ENCODE measurements around the gene RFK.

The RFK gene

GRCh38 chr9:76396144-76396543, 1.9 kb upstream of the RFK start:
- no peaks in the 10 kb centered on the region for H3K9me3 ChIP-seq (ENCODE audit: control insufficient read depth, low read length)
- no peaks in the 10 kb centered on the region for H3K79me2 ChIP-seq
- H3K4me2 ChIP-seq (ENCODE audit: low read length), result no peak overlapping the region
- no peak overlapping the region for H3K4me3 ChIP-seq (ENCODE audit: low read depth, low read length)
- H3K36me3 ChIP-seq (ENCODE audit: control insufficient read depth, insufficient read depth, low read length), result no peaks in the 10 kb centered on the region
- H3K9ac ChIP-seq, result no peak overlapping the region
- no peaks in the 10 kb centered on the region for H3K27me3 ChIP-seq (ENCODE audit: control insufficient read depth, insufficient read depth, low read length)
- no peak overlapping the region for H3K27ac ChIP-seq
- peaks cover 3% of the 10 kb centered on the region for H3K4me1 ChIP-seq
- TF ChIP-seq CTCF (IDR thresholded peaks at IDR 0.05), result no peak
- no peak overlapping the region for H2AFZ ChIP-seq

DNA sequence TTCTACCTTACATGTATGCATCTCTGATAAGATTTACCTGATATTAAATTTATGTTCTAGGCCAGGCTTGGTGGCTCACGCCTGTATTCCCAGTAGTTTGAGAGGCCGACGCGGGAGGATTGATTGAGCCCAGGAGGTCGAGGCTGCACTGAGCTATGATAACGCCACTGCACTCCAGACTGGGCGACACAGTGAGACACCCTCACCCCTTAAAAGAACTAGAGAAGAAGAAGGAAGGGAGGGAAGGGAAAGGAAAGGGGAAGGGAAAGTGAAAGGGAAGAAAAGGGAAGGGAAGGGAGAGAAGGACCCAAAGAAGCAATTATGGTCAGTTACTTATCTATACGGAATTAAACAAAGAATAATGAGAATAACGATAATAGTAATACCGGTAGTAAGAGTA, 1.2 kb upstream of the RFK start:
- Histone ChIP-seq H3K9ac (no peak overlapping the region), H3K27ac (peak overlapping the region; percentile 98), H3K36me3 (ENCODE audit: control insufficient read depth, insufficient read depth, low read length) (no peaks in the 10 kb centered on the region), H3K9me3 (ENCODE audit: control insufficient read depth, low read length) (no peaks in the 10 kb centered on the region), H3K4me1 (peaks cover 3% of the 10 kb centered on the region), H3K4me3 (ENCODE audit: low read depth, low read length) (peak overlapping the region; percentile 17), H3K79me2 (no peaks in the 10 kb centered on the region), H3K27me3 (ENCODE audit: control insufficient read depth, insufficient read depth, low read length) (no peaks in the 10 kb centered on the region), H2AFZ (peak overlapping the region; percentile 81), H3K4me2 (ENCODE audit: low read length) (peak overlapping the region; percentile 74)
- TF ChIP-seq CTCF (IDR thresholded peaks at IDR 0.05), result no peak

GRCh38 chr9:76394960-76395252, 680 bp upstream of the RFK start:
- peak overlapping the region; percentile 98 for H3K27ac ChIP-seq
- H3K9me3 ChIP-seq (ENCODE audit: control insufficient read depth, low read length), result no peaks in the 10 kb centered on the region
- H3K9ac ChIP-seq, result peak overlapping the region; percentile 38
- peak overlapping the region; percentile 74 for H3K4me2 ChIP-seq (ENCODE audit: low read length)
- H3K27me3 ChIP-seq (ENCODE audit: control insufficient read depth, insufficient read depth, low read length), result no peaks in the 10 kb centered on the region
- H3K79me2 ChIP-seq, result no peaks in the 10 kb centered on the region
- peak overlapping the region; percentile 81 for H2AFZ ChIP-seq
- peaks cover 3% of the 10 kb centered on the region for H3K4me1 ChIP-seq
- TF ChIP-seq CTCF (IDR thresholded peaks at IDR 0.05), result no peak
- no peaks in the 10 kb centered on the region for H3K36me3 ChIP-seq (ENCODE audit: control insufficient read depth, insufficient read depth, low read length)
- peak overlapping the region; percentile 88 for H3K4me3 ChIP-seq (ENCODE audit: low read depth, low read length)

GRCh38 chr9:76390656-76391055, 3.6 kb downstream of the RFK start:
- H3K36me3 ChIP-seq (ENCODE audit: control insufficient read depth, insufficient read depth, low read length), result no peaks in the 10 kb centered on the region
- H3K4me2 ChIP-seq (ENCODE audit: low read length), result no peak overlapping the region
- H3K79me2 ChIP-seq, result no peaks in the 10 kb centered on the region
- no peaks in the 10 kb centered on the region for H3K9me3 ChIP-seq (ENCODE audit: control insufficient read depth, low read length)
- no peak overlapping the region for H2AFZ ChIP-seq
- H3K27me3 ChIP-seq (ENCODE audit: control insufficient read depth, insufficient read depth, low read length), result no peaks in the 10 kb centered on the region
- no peak overlapping the region for H3K4me3 ChIP-seq (ENCODE audit: low read depth, low read length)
- H3K9ac ChIP-seq, result no peak overlapping the region
- H3K27ac ChIP-seq, result no peak overlapping the region
- no peak for TF ChIP-seq CTCF (IDR thresholded peaks at IDR 0.05)
- H3K4me1 ChIP-seq, result peaks cover 3% of the 10 kb centered on the region

GRCh38 chr9:76379494-76379893, 14.7 kb downstream of the RFK start:
- H3K4me3 ChIP-seq (ENCODE audit: low read depth, low read length), result no peak overlapping the region
- H3K27ac ChIP-seq, result no peak overlapping the region
- no peaks in the 10 kb centered on the region for H3K79me2 ChIP-seq
- H3K4me1 ChIP-seq, result no peaks in the 10 kb centered on the region
- H2AFZ ChIP-seq, result no peak overlapping the region
- no peaks in the 10 kb centered on the region for H3K27me3 ChIP-seq (ENCODE audit: control insufficient read depth, insufficient read depth, low read length)
- H3K9me3 ChIP-seq (ENCODE audit: control insufficient read depth, low read length), result no peaks in the 10 kb centered on the region
- TF ChIP-seq CTCF (IDR thresholded peaks at IDR 0.05), result no peak
- no peak overlapping the region for H3K4me2 ChIP-seq (ENCODE audit: low read length)
- H3K9ac ChIP-seq, result no peak overlapping the region
- H3K36me3 ChIP-seq (ENCODE audit: control insufficient read depth, insufficient read depth, low read length), result no peaks in the 10 kb centered on the region

Data from parathyroid adenoma (tissue), 2 donors.